AG04450 (cell line): ENCODE data around the gene TAF5. TPM values are rescaled to one million over a fixed set of nuclear protein-coding genes. Genes with fewer than 3 reads are reported as not detected.
"Not testable (repeated sequence)": the region's sequence is repeated elsewhere in the genome, so short reads cannot be mapped to it uniquely, and the experiment has no call there.

Experiments
- CTCF ChIA-PET: fragments of 300-600, 350-600 bp; formaldehyde crosslinking; extraction: SDS; loops from one replicate; lab custom pipeline; 2022; ENCODE audit warnings: antibody characterized with exemption, inconsistent platforms; lab: Charles Lee
- POLR2A ChIA-PET: fragments of 350-600 bp; formaldehyde crosslinking; extraction: SDS; loops from one replicate; lab custom pipeline; 2021; ENCODE audit warnings: antibody characterized with exemption, inconsistent platforms; lab: Yijun Ruan, JAX
- DNase-seq: peaks from one replicate; pipeline ENCODE4 v3.0.0-alpha.2; 2011; ENCODE audit warnings: low read depth, low spot score
- H3K27ac ChIP-seq: one replicate; pipeline ENCODE4 v1.5.1; 2012; ENCODE audit warnings: low read depth, low read length, control low read depth
- H3K27me3 ChIP-seq: one replicate; pipeline ENCODE4 v1.6.0; 2012; ENCODE audit warnings: low read length; ENCODE audit not compliant: control insufficient read depth, insufficient read depth
- H3K4me3 ChIP-seq: 2 replicates; pipeline ENCODE4 v1.5.1; 2011; ENCODE audit warnings: mild to moderate bottlenecking, low read depth, low read length, control low read depth
- H3K9me3 ChIP-seq: 2 replicates; pipeline ENCODE4 v1.5.1; 2012; ENCODE audit warnings: low read length; ENCODE audit not compliant: control insufficient read depth, insufficient read depth
- polyA plus RNA-seq: library from polyadenylated mRNA; depleted of rRNA; stranded (reverse); fragments of >200 nt; gene quantifications from 2 replicates; pipeline ENCODE4 v1.2.3, GENCODE V29; 2011
- TF ChIP-seq, protein P1 (sequence below): IDR thresholded peaks from 2 replicates; pipeline ENCODE4 v1.5.1; 2011; ENCODE audit warnings: low read depth, low read length, control low read depth, inconsistent platforms

TAF5 gene
- polyA plus RNA-seq, 1 experiment: 3.5 TPM

DNA sequence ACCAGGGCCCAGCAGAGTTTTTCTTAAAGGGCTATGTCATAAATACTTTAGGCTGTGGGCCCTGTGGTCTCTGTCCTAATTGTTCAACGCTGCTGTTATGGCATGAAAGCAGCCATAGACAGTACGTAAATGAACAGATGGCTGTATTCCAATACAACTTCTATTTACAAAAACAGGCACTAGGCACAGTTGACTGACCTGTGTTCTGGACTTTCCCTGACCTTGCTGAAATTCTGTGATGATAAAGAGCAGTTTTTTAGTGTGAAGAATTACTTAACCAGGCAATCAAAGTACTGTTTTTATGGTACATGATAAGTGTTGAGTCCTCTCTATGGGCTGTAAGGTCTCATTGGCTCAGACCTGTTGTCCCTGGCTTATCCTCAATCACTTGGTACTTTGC lies 45.8 kb downstream of the TAF5 start:
- CTCF ChIA-PET: interaction anchor here (6.9 kb wide), 1 partner anchor 71 kb away, joined by 112 read pairs; no protein-coding TSS in a partner anchor
- TF ChIP-seq, protein P1, sequence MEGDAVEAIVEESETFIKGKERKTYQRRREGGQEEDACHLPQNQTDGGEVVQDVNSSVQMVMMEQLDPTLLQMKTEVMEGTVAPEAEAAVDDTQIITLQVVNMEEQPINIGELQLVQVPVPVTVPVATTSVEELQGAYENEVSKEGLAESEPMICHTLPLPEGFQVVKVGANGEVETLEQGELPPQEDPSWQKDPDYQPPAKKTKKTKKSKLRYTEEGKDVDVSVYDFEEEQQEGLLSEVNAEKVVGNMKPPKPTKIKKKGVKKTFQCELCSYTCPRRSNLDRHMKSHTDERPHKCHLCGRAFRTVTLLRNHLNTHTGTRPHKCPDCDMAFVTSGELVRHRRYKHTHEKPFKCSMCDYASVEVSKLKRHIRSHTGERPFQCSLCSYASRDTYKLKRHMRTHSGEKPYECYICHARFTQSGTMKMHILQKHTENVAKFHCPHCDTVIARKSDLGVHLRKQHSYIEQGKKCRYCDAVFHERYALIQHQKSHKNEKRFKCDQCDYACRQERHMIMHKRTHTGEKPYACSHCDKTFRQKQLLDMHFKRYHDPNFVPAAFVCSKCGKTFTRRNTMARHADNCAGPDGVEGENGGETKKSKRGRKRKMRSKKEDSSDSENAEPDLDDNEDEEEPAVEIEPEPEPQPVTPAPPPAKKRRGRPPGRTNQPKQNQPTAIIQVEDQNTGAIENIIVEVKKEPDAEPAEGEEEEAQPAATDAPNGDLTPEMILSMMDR: no peak
- POLR2A ChIA-PET: no interaction called here
- Histone ChIP-seq H3K4me3 (no peak overlapping the region), H3K27me3 (no peaks in the 10 kb centered on the region), H3K27ac (no peak overlapping the region), H3K9me3 (no peaks in the 10 kb centered on the region)
- DNase-seq: no peak

DNA sequence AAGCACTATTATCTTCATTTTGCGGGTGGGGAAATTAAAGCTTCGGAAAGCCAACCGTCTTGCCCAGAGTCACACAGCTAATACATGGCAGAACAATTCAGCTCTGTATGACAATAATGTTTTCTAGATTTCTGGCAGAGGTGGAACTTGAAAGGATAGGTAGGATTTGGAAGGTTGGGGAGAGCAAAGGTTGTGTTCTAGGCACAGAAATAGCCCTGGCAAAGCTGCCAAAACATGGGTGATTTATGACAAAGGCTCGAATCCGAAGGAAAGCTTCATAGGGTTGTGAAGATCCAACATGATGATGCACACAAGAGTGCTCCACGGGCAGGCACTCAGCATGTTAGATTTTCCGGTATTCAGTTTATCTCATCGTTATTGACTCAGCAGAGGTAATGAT lies 47.8 kb downstream of the TAF5 start:
- Histone ChIP-seq H3K27ac (no peak overlapping the region), H3K27me3 (no peaks in the 10 kb centered on the region), H3K9me3 (no peaks in the 10 kb centered on the region), H3K4me3 (no peak overlapping the region)
- ChIA-PET CTCF (interaction anchor here (0.6 to 6.9 kb wide), 8 partner anchors 8 to 175 kb away, joined by 3 to 112 read pairs (median 4); no protein-coding TSS in a partner anchor), POLR2A (no interaction called here)
- no peak for DNase-seq
- TF ChIP-seq, protein P1: no peak

DNA sequence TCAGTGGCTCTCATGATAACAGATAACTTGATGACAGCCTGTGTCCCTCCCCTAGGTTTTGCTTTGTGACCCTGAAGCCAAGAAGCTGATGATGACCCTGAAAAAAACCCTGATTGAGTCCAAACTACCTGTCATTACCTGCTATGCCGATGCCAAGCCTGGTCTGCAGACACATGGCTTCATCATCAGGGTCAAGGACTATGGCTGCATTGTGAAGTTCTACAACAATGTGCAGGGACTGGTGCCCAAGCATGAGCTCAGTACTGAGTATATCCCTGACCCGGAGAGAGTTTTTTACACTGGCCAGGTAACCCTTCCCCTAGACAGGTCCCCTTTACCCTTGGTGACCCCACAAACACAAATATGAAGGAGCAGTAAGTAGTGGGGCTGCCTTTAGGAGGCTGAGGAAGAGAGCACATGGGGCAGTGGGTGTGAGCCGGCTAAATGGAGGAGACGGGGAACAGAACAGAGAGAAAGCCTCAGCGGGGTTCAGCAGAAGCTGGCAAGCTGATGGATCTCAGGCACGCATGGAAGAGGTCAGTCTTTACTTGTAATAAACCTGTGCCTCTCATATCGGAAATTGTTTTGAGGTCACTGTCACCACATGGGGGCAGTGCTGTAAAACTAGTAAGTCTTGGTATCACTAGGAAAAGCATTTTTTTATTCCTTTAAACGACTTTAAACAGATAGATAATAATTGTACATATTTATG lies 48.8 kb downstream of the TAF5 start:
- peak; percentile 21 for DNase-seq
- POLR2A ChIA-PET: interaction anchor here (0.7 kb wide), 1 partner anchor 60 kb away, joined by 4 read pairs; no protein-coding TSS in a partner anchor
- Histone ChIP-seq H3K9me3 (no peaks in the 10 kb centered on the region), H3K4me3 (no peak overlapping the region), H3K27me3 (no peaks in the 10 kb centered on the region), H3K27ac (no peak overlapping the region)
- TF ChIP-seq, protein P1: peak; percentile 62
- CTCF ChIA-PET: interaction anchor here (0.6 to 6.9 kb wide), 22 partner anchors 9 to 274 kb away, joined by 3 to 112 read pairs (median 4); partner anchors contain the start of genes ATP5MK and PDCD11

DNA sequence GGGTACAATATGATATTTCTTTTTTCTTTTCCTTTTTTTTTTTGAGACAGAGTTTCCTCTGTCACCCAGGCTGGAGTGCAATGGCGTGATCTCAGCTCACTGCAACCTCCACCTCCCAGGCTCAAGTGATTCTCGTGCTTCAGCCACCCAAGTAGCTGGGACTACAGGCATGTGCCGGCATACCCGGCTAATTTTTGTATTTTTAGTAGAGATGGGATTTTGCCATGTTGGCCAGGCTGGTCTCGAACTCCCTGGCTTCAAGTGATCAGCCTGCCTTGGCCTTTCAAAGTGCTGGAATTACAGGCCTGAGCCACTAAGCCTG lies 49.3 kb downstream of the TAF5 start:
- not testable (repeated sequence) for H3K27me3 ChIP-seq, H3K4me3 ChIP-seq, H3K27ac ChIP-seq, H3K9me3 ChIP-seq, DNase-seq
- ChIA-PET POLR2A (interaction anchor here (0.7 kb wide), 1 partner anchor 59 kb away, joined by 4 read pairs; no protein-coding TSS in a partner anchor), CTCF (interaction anchor here (0.7 to 6.9 kb wide), 15 partner anchors 9 to 273 kb away, joined by 3 to 112 read pairs (median 6); no protein-coding TSS in a partner anchor)

DNA sequence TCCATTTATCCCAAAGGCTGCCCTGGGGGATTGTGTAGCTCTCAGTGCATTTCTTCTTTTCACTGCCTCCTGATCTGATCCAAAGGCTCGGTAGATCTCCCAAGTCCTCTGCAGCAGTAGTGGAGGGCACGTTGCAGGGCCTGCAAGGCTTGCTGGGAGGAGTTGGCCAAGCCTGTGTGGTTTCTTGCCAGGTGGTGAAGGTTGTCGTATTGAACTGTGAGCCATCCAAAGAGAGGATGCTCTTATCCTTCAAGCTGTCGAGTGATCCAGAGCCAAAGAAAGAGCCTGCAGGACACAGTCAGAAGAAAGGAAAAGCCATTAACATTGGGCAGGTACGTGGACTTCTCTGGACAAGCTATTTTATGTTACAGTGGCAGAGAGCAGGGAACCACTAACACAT lies 49.8 kb downstream of the TAF5 start:
- CTCF ChIA-PET: interaction anchor here (0.6 to 6.9 kb wide), 11 partner anchors 9 to 274 kb away, joined by 3 to 112 read pairs (median 7); no protein-coding TSS in a partner anchor
- POLR2A ChIA-PET: no interaction called here
- TF ChIP-seq, protein P1: no peak
- H3K27ac ChIP-seq: no peak overlapping the region
- DNase-seq: no peak
- H3K9me3 ChIP-seq: no peaks in the 10 kb centered on the region
- H3K27me3 ChIP-seq: no peaks in the 10 kb centered on the region
- no peak overlapping the region for H3K4me3 ChIP-seq
